Measurements from ENCODE around the gene MTMR10. TPM values are rescaled to one million over a fixed set of nuclear protein-coding genes. Genes with fewer than 3 reads are reported as not detected.

MTMR10 gene
- total RNA-seq, 1 experiment from 2014 or later, result 16.0 TPM

- intact Hi-C loops (cut with micrococcal nuclease; ENCODE audit: unreplicated experiment), result no loop called here
- H3K27ac ChIP-seq (ENCODE audit: low read depth, low read length, poor library complexity, severe bottlenecking), result no peak overlapping the region
- no peak for TF ChIP-seq EZH2 (IDR thresholded peaks at IDR 0.05; ENCODE audit: borderline replicate concordance, low read depth, low read length, poor library complexity, severe bottlenecking)
- no peak for TF ChIP-seq CTCF (conservative IDR thresholded peaks at IDR 0.05; ENCODE audit: low read depth, low read length)
- peaks cover 81% of the 10 kb centered on the region for H3K36me3 ChIP-seq (ENCODE audit: insufficient read depth, low read length, poor library complexity, severe bottlenecking)
- H3K9me3 ChIP-seq (ENCODE audit: low read depth, low read length, poor library complexity, severe bottlenecking), result no peaks in the 10 kb centered on the region
- no TSS peak for BruUV-seq (replicated peaks)
- ChIA-PET POLR2A (ENCODE audit: low non-redundant PET) (no interaction called here), CTCF (no interaction called here)
- DNase-seq (ENCODE audit: low spot score), result no peak
- H3K27me3 ChIP-seq (replicated peaks; ENCODE audit: insufficient read depth, low read depth, low read length, poor library complexity), result no peaks in the 10 kb centered on the region
- H3K4me3 ChIP-seq (ENCODE audit: low read depth, low read length, poor library complexity, severe bottlenecking), result no peak overlapping the region
- H3K4me1 ChIP-seq (ENCODE audit: insufficient read depth, low read length, poor library complexity, severe bottlenecking), result no peaks in the 10 kb centered on the region
These were observed 71.4 kb downstream of the MTMR10 start for GRCh38 chr15:30919877-30920550.

- H3K4me3 ChIP-seq (ENCODE audit: low read depth, low read length, poor library complexity, severe bottlenecking), result no peak overlapping the region
- peaks cover 81% of the 10 kb centered on the region for H3K36me3 ChIP-seq (ENCODE audit: insufficient read depth, low read length, poor library complexity, severe bottlenecking)
- BruUV-seq (replicated peaks), result no TSS peak
- no peaks in the 10 kb centered on the region for H3K9me3 ChIP-seq (ENCODE audit: low read depth, low read length, poor library complexity, severe bottlenecking)
- DNase-seq (ENCODE audit: low spot score), result no peak
- CTCF ChIA-PET, result no interaction called here
- no peaks in the 10 kb centered on the region for H3K27me3 ChIP-seq (replicated peaks; ENCODE audit: insufficient read depth, low read depth, low read length, poor library complexity)
- intact Hi-C loops (cut with micrococcal nuclease; ENCODE audit: unreplicated experiment), result no loop called here
- no peaks in the 10 kb centered on the region for H3K4me1 ChIP-seq (ENCODE audit: insufficient read depth, low read length, poor library complexity, severe bottlenecking)
- TF ChIP-seq CTCF (conservative IDR thresholded peaks at IDR 0.05; ENCODE audit: low read depth, low read length) (no peak), EZH2 (IDR thresholded peaks at IDR 0.05; ENCODE audit: borderline replicate concordance, low read depth, low read length, poor library complexity, severe bottlenecking) (no peak)
- H3K27ac ChIP-seq (ENCODE audit: low read depth, low read length, poor library complexity, severe bottlenecking), result no peak overlapping the region
- POLR2A ChIA-PET (ENCODE audit: low non-redundant PET), result no interaction called here
These were observed 73.1 kb downstream of the MTMR10 start for GRCh38 chr15:30918366-30918765.

GRCh38 chr15:30917675-30918074, 73.8 kb downstream of the MTMR10 start:
- Histone ChIP-seq H3K27ac (ENCODE audit: low read depth, low read length, poor library complexity, severe bottlenecking) (no peak overlapping the region), H3K9me3 (ENCODE audit: low read depth, low read length, poor library complexity, severe bottlenecking) (no peaks in the 10 kb centered on the region), H3K4me1 (ENCODE audit: insufficient read depth, low read length, poor library complexity, severe bottlenecking) (no peaks in the 10 kb centered on the region), H3K27me3 (replicated peaks; ENCODE audit: insufficient read depth, low read depth, low read length, poor library complexity) (no peaks in the 10 kb centered on the region), H3K36me3 (ENCODE audit: insufficient read depth, low read length, poor library complexity, severe bottlenecking) (peaks cover 76% of the 10 kb centered on the region), H3K4me3 (ENCODE audit: low read depth, low read length, poor library complexity, severe bottlenecking) (no peak overlapping the region)
- no peak for DNase-seq (ENCODE audit: low spot score)
- ChIA-PET POLR2A (ENCODE audit: low non-redundant PET) (no interaction called here), CTCF (no interaction called here)
- no peak for TF ChIP-seq CTCF (conservative IDR thresholded peaks at IDR 0.05; ENCODE audit: low read depth, low read length)
- no peak for TF ChIP-seq EZH2 (IDR thresholded peaks at IDR 0.05; ENCODE audit: borderline replicate concordance, low read depth, low read length, poor library complexity, severe bottlenecking)
- no TSS peak for BruUV-seq (replicated peaks)
- intact Hi-C loops (cut with micrococcal nuclease; ENCODE audit: unreplicated experiment), result no loop called here

Data from A673 (cell line).